Tibial nerve (tissue), 4 donors: ENCODE measurements around the gene CFAP20DC.

Experiments used
- EP300 ChIP-seq, 2 donors: sonication (generic); formaldehyde crosslinking; IDR thresholded peaks; one replicate each; pipeline ENCODE4 v1.6.1; 2017; ENCODE audit warnings: antibody characterized with exemption in 2 of 2, mild to moderate bottlenecking in 1 of 2
- POLR2A ChIP-seq, 2 donors: fragments of 450-650 bp; IDR thresholded peaks; one replicate each; pipeline ENCODE4 v1.6.1; 2017; ENCODE audit warnings: antibody characterized with exemption in 2 of 2, mild to moderate bottlenecking in 2 of 2, moderate library complexity in 2 of 2
- TF ChIP-seq, protein P1 (sequence below), 5 experiments: fragments of 200-600 bp in 3 of 5; fragments of 450-650 bp in 2 of 5; sonication (generic) in 3 of 5; IDR thresholded peaks; one replicate each; pipeline ENCODE4 v1.5.1; 2016 to 2019; ENCODE audit warnings: antibody characterized with exemption in 5 of 5, mild to moderate bottlenecking in 3 of 5, moderate library complexity in 2 of 5

- TF ChIP-seq, protein P1, sequence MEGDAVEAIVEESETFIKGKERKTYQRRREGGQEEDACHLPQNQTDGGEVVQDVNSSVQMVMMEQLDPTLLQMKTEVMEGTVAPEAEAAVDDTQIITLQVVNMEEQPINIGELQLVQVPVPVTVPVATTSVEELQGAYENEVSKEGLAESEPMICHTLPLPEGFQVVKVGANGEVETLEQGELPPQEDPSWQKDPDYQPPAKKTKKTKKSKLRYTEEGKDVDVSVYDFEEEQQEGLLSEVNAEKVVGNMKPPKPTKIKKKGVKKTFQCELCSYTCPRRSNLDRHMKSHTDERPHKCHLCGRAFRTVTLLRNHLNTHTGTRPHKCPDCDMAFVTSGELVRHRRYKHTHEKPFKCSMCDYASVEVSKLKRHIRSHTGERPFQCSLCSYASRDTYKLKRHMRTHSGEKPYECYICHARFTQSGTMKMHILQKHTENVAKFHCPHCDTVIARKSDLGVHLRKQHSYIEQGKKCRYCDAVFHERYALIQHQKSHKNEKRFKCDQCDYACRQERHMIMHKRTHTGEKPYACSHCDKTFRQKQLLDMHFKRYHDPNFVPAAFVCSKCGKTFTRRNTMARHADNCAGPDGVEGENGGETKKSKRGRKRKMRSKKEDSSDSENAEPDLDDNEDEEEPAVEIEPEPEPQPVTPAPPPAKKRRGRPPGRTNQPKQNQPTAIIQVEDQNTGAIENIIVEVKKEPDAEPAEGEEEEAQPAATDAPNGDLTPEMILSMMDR (IDR thresholded peaks at IDR 0.05), result no peak
- no peak for TF ChIP-seq POLR2A (IDR thresholded peaks at IDR 0.05)
- TF ChIP-seq EP300 (IDR thresholded peaks at IDR 0.05), result no peak
Measured at GRCh38 chr3:58704745-58705144, 345.1 kb downstream of the CFAP20DC start.
